HG03139 (cell line): ENCODE data around the gene PCDHGB5.
"Not testable (repeated sequence)": the region's sequence is repeated elsewhere in the genome, so short reads cannot be mapped to it uniquely, and the experiment has no call there.

ENCODE experiments used
- ATAC-seq: cut with Tn5 transposase; IDR thresholded peaks from one replicate; pipeline ENCODE4 v1.9.1; 2021; ENCODE audit not compliant: unreplicated experiment

Gene PCDHGB5

DNA sequence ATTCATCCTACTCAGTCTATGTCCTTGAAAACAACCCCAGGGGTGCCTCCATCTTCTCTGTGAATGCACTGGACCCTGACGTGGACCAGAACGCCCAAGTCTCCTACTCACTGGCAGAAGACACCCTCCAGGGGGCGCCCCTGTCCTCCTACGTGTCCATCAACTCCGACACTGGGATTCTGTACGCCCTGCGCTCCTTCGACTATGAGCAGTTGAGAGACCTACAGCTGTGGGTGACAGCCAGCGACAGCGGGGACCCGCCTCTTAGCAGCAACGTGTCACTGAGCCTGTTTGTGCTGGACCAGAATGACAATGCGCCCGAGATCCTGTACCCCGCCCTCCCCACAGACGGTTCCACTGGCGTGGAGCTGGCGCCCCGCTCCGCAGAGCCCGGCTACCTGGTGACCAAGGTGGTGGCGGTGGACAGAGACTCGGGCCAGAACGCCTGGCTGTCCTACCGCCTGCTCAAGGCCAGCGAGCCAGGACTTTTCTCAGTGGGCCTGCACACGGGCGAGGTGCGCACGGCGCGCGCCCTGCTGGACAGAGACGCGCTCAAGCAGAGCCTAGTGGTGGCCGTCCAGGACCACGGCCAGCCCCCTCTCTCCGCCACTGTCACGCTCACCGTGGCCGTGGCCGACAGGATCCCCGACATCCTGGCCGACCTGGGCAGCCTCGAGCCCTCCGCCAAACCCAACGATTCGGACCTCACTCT lies 22.1 kb upstream of the PCDHGB5 start:
- ATAC-seq = not testable (repeated sequence)

GRCh38 chr5:141382469-141383294 lies 15.1 kb upstream of the PCDHGB5 start, which contains the start of gene PCDHGA7:
PCDHGA7 (plus strand) TSS chr5:141382742; CDS start chr5:141382900, 158 bp downstream.
- no peak for ATAC-seq

GRCh38 chr5:141383345-141383744 lies 14.4 kb upstream of the PCDHGB5 start:
- ATAC-seq = no peak

- no peak for ATAC-seq
These were observed 13.1 kb upstream of the PCDHGB5 start for GRCh38 chr5:141384471-141385267.

DNA sequence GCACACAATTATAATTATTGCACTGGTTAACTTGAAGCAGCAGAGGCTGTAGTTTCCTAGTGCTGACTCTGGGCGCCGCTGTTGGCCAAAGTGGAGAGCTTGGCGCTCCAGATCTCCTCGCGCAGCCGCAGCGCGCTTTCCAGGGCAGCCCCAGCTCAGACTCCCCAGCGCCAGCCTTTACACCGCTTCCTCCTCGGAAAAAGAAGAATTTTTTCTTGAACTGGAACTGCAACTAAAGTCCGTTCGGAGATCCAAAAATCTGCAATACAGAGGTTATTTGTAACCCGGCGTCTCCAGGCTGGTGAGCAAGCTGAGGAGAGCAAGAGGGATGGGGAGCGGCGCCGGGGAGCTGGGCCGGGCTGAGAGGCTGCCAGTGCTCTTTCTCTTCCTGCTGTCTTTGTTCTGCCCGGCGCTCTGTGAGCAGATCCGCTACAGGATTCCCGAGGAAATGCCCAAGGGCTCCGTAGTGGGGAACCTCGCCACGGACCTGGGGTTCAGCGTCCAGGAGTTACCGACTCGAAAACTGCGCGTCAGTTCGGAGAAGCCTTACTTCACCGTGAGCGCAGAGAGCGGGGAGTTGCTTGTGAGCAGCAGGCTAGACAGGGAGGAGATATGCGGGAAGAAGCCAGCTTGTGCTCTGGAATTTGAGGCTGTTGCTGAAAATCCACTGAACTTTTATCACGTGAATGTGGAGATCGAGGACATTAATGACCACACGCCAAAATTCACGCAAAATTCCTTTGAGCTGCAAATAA lies 10.0 kb upstream of the PCDHGB5 start, which contains the start of gene PCDHGB4:
PCDHGB4 (plus strand) TSS at position 142 of the 755 bp plus-strand sequence; CDS start at position 329, 187 bp downstream.
- not testable (repeated sequence) for ATAC-seq

- ATAC-seq = no peak
These were observed 9.1 kb upstream of the PCDHGB5 start for GRCh38 chr5:141388661-141389060.

DNA sequence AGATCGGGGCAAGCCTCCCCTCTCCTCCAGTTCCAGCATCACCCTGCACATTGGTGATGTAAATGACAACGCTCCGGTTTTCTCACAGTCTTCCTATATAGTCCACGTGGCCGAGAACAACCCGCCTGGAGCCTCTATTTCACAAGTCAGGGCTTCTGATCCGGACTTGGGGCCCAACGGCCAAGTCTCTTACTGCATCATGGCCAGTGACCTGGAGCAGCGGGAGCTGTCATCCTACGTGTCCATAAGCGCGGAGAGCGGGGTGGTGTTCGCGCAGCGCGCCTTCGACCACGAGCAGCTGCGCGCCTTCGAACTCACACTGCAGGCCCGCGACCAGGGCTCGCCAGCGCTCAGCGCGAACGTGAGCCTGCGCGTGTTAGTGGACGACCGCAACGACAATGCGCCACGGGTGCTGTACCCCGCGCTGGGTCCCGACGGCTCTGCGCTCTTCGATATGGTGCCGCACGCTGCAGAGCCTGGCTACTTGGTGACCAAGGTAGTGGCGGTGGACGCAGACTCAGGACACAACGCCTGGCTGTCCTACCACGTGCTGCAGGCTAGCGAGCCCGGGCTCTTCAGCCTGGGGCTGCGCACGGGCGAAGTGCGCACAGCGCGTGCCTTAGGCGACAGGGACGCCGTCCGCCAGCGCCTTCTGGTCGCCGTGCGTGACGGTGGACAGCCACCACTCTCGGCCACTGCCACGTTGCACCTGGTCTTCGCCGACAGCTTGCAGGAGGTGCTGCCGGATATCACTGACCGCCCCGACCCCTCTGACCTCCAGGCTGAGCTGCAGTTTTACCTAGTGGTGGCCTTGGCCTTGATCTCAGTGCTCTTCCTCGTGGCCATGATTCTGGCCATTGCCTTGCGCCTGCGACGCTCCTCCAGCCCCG lies 8.3 kb upstream of the PCDHGB5 start:
- no peak for ATAC-seq

DNA sequence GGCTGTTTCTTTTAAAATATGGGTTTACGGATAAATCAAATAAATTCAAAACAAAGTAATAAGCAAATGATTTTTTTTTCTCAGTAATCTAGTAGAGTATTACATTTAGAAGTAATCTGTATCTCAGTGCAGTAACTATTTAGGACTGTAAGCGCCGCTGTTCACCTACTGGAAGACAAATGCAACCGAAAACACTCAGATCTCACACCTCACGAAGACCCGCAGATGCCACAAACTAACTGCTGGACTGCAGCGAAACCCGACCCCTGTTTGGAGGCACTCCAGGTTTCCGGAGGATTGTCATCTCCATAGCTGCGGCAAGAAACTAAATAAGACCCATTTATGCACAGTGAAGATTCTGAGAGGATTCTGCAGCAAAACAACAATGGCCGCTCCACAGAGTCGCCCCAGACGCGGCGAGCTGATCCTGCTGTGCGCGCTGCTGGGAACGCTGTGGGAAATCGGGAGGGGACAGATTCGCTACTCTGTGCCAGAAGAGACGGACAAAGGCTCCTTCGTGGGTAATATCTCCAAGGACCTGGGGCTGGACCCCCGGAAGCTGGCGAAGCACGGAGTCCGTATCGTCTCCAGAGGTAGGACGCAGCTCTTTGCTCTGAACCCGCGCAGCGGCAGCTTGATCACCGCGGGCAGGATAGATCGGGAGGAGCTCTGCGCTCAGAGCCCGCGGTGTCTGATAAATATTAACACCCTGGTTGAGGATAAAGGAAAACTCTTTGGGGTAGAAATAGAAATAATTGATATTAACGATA lies 5.1 kb upstream of the PCDHGB5 start, which contains the start of gene PCDHGA8:
PCDHGA8 (plus strand) TSS at position 205 of the 770 bp plus-strand sequence; CDS start at position 386, 181 bp downstream.
- ATAC-seq = no peak

GRCh38 chr5:141393267-141393666 lies 4.5 kb upstream of the PCDHGB5 start:
- ATAC-seq = no peak

GRCh38 chr5:141394401-141395187 lies 3.2 kb upstream of the PCDHGB5 start:
- not testable (repeated sequence) for ATAC-seq

DNA sequence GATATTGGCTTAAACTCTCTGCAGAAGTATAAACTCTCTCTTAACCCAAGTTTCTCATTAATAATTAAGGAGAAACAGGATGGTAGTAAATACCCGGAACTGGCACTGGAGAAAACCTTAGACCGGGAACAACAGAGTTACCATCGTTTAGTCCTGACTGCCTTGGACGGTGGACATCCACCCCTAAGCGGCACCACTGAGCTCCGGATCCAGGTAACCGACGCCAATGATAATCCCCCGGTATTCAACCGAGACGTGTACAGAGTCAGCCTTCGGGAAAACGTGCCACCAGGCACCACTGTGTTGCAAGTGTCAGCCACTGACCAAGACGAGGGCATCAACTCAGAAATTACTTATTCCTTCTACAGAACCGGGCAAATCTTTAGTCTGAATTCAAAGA lies 861 bp downstream of the PCDHGB5 start:
- ATAC-seq = no peak

DNA sequence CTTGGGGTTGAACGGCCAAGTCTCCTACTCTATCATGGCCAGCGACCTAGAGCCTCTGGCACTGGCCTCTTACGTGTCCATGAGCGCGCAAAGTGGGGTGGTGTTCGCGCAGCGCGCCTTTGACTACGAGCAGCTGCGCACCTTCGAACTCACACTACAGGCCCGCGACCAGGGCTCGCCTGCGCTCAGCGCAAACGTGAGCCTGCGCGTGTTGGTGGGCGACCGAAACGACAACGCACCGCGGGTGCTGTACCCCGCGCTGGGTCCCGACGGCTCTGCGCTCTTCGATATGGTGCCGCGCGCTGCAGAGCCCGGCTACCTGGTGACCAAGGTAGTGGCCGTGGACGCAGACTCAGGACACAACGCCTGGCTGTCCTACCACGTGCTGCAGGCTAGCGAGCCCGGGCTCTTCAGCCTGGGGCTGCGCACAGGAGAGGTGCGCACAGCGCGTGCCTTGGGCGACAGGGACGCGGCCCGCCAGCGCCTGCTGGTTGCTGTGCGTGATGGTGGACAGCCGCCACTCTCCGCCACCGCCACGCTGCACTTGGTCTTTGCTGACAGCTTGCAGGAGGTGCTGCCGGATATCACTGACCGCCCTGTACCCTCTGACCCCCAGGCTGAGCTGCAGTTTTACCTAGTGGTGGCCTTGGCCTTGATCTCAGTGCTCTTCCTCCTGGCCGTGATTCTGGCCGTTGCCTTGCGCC lies 2.0 kb downstream of the PCDHGB5 start:
- no peak for ATAC-seq

GRCh38 chr5:141402553-141403243 lies 5.0 kb downstream of the PCDHGB5 start, which contains the start of gene PCDHGA9:
PCDHGA9 (plus strand) TSS chr5:141402778; CDS start chr5:141402953, 175 bp downstream.
- no peak for ATAC-seq

DNA sequence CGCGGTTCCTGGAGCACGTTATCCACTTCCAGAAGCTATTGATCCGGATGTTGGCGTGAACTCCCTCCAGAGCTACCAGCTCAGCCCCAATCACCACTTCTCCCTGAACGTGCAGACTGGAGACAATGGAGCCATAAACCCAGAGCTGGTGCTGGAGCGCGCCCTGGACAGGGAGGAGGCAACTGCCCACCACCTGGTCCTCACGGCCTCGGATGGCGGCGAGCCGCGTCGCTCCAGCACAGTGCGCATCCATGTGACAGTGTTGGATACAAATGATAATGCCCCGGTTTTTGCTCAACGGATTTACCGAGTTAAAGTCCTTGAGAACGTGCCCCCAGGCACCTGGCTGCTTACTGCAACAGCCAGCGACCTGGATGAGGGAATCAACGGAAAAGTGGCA lies 5.6 kb downstream of the PCDHGB5 start:
- no peak for ATAC-seq

DNA sequence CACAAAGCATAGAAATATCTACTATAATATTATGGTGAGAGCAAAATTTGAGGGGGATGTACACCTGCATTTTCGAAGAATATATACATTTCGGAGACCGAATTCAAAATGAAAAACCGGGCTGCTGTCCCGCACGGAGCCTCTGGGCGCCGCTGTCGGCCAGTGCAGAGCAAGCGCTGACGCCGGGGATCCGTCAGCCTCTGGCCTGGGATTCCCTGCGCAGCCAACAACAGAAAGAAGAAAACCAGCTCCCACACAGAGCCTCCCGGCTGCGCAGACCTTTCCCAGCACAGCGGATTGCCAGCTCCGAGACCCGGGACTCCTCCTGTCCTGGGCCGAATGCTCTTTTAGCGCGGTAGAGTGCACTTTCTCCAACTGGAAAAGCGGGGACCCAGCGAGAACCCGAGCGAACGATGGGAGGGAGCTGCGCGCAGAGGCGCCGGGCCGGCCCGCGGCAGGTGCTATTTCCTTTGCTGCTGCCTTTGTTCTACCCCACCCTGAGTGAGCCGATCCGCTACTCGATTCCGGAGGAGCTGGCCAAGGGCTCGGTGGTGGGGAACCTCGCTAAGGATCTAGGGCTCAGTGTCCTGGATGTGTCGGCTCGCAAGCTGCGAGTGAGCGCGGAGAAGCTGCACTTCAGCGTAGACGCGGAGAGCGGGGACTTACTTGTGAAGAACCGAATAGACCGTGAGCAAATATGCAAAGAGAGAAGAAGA lies 10.2 kb downstream of the PCDHGB5 start, which contains the start of gene PCDHGB6:
PCDHGB6 (plus strand) TSS at position 232 of the 716 bp plus-strand sequence; CDS start at position 414, 182 bp downstream.
- ATAC-seq = not testable (repeated sequence)
